ENCODE measurements around the gene RHOV.

RHOV gene

DNA sequence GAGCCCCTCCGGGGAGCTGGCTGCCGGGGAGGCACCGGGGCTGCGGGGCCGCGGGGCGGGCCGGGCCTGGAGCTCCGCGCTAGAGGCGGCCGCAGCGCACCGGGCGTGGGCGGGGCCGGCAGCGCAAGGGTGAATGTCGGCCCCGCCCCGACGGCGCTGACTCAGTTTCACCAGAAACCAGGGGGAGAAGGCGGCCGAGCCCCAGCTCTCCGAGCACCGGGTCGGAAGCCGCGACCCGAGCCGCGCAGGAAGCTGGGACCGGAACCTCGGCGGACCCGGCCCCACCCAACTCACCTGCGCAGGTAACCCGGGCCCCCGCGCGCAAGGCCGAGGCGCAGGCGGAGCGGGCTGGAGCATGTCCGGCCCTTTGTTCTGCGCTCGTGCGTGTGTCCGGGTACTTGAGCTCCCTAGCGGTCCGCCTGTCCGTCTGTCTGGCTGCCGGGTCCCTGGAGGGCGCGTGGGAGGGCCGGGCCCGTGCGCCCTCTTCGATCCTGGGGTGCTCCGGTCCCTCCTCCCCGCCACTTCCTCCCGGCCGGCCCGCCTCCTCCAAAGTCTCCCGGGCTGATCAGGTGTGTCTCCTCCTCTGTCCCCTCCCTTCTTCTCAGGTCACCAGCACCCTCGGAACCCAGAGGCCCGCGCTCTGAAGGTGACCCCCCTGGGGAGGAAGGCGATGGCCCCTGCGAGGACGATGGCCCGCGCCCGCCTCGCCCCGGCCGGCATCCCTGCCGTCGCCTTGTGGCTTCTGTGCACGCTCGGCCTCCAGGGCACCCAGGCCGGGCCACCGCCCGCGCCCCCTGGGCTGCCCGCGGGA lies 29.9 kb downstream of the RHOV start, which contains the start of gene SPINT1:
TSS of gene SPINT1 (plus strand) at position 164 of the 811 bp plus-strand sequence. CDS start at position 671, 507 bp downstream.
- no peak for DNase-seq

DNA sequence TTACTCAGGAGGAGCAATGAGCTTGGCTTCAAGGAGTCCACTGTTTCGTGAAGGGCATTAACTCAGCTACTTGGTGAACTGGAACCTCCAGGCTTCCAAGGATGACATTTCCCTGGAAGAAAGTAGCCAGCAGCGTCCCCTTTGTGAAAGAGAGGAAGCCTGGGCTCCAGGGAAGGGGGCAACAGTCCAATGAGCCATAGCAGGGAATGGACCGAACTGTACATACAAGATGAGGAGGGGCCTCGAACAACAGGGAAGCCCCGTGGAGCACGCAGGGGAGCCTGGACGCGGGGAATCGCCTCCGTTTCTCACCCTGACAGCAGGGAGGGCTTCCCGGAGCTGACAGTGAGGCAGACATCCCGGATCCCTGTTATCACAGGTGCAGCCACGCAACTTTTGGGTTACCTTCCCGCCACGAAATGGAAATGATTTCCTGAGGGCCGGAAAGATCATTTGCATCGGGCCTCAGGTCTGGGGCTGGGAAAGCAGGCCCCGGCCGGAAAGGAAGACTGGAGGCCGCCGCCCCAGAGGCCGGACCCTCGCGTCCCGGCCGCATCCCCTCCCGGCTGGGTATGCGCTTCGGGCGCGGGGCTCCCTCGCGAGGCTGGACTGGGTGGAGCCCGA lies 30.7 kb downstream of the RHOV start:
- DNase-seq: no peak

DNA sequence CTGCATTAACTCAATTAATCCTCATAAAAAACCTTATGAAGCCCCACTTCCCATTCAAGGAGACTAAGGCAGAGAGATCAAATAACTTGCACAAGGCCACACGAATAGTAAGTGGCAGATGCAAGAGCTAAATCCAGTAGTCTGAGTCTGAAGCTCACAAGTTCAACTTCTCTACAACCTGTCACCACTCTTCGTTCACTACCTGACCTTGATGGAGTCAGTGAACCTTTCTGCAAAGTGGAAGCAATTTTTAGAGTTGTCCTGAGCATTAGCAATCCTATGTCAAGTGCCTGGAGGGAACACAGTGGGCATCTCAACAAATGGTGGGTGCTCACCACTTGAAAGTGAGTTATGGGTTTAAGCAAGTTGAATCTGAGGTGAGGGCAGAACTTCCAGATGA lies 32.3 kb downstream of the RHOV start:
- no peak for DNase-seq

DNA sequence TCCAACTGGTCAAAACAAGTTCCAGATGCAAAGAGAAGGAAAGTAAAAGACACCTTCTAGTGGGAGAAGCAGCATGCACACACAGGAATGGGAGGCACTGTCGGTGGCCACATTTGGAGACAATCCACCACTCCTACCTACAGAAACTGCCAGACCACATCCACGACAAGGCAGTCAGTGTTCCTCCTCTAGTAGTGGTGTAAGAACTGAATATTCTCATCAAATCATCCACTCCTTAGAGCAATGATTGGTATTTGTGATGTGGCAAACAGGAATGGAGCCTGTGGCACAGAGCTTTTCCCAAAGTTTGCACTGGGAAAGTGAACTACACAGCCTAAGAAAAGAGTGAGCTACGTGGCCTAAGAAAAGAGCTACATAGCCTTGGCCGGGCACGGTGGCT lies 35.3 kb downstream of the RHOV start:
- no peak for DNase-seq

DNA sequence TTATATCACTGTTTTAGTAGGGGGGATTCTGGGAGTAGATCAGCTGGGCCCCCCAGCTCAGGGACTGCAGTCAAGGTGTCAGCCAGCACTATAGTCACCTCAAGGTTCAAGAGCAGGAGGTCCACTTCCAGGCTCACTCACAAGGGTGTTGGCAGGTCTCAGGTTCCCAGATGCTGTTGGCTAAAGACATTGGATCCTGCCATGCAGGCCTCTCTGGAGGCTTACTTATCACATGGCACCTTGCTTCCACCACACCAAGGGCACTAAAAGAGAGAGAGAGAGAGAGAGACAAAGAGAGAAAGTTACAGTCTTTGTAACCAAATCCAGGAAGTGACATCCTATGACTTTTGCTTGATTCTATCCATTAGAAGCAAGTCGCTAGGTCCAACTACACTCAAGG lies 38.0 kb downstream of the RHOV start:
- no peak for DNase-seq

DNA sequence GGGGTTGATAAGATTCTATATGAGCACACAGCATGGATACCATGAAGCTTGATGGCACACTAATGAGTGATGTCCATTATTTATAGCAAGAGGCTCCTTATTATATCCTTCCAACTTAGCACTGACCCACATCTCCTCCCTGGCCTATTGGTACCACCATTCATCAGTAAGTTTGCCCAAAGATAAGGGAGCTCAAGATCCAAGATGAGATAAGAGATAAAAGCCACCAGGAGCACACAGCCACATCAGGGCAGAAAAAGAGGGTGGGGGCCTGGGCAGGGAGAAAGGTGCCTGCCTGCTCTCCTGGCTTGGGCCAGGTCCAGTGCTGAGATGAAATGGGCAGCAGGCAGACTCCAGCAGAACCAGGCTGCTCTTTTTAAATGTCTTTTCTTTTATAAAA lies 41.1 kb downstream of the RHOV start:
- DNase-seq: no peak

DNA sequence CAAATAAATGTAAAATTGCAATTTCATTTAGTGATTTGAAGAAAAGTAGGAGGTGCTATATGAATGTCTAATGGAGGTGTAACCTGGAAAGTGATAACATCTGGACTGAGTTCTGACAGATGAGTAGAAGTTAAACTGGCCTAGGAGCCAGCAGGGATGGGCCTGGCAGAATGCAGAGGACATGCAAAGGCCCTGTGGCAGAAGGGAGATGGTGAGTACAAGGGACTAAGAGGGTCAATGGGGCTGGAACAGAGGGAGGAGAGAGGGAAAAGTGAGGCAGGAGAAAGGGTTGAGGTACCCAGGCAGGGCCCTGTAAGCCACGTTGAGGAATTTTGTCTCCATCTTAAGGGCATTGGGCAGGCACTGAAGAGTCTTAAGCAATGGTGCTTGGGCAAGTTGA lies 42.2 kb downstream of the RHOV start:
- no peak for DNase-seq

DNA sequence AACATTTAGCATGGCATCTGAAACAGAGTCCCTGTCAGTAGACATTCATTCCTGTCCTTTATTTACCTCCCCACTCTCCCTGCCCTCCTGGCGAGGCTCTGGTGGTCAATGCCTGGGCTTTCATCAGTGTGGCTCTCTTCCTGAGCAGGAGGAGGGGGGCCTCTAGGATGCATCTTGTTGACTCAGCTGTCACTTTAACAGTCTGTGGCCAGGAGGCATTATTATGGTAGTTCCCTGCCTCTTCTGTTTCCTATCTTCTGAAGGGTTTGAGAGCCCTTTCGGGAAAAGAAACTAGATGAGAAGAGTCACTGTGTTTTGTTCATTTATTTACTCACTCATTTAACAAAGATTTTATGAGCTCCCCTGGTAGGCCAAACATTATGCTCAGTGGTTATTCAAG lies 43.1 kb downstream of the RHOV start:
- DNase-seq: peak; percentile 87

DNA sequence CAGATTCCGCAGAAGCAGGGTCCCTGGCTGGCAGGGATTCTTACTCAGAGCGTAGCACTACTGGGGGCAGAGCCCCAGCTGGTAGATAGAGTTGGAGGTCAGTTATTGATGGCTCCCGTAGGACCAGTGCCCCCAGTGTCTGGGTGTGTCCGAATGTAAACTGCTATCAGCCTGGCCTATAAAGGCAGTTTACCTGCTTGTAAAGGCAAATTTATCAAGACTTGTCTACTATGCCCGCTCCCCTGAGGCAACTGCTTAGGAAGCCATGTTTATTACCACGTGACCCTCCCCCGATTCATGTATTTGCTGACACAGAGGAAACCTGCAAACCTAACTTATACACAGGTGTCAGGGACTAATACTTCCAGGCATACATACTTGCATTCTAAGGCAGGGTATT lies 44.9 kb downstream of the RHOV start:
- DNase-seq: no peak

DNA sequence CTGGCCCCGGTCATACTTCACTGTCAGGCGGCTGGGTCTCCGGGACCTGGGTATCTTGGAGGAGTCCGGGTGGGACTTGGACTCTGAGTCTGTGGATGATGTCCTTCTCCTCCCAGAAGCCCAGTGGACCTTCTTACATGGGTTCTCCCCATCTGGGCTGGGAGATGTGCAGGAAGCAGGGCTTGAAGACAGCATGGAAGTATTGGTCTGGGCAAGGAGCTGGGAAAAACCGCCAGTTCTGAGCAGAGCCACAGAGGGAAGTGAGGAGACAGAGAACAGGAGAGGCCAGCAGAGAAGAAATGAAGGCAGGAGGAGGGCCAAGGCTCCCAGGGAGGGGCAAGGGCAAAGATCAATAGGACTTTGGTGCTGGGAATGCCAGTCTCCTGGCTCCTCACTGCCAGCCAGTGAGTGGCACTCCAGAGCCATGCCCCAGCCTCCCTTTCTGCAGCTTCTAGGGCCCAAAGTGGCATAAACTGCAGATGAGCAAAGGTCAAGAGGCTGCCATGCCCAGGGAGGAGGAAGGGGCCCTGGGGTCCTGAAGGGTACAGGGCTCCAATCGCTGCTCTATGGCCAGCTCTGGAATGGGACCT lies 45.5 kb downstream of the RHOV start, which contains the start of gene PPP1R14D:
TSS of gene PPP1R14D (minus strand) at position 262 of the 590 bp plus-strand sequence. CDS start at position 195, 67 bp downstream.
- no peak for DNase-seq

DNA sequence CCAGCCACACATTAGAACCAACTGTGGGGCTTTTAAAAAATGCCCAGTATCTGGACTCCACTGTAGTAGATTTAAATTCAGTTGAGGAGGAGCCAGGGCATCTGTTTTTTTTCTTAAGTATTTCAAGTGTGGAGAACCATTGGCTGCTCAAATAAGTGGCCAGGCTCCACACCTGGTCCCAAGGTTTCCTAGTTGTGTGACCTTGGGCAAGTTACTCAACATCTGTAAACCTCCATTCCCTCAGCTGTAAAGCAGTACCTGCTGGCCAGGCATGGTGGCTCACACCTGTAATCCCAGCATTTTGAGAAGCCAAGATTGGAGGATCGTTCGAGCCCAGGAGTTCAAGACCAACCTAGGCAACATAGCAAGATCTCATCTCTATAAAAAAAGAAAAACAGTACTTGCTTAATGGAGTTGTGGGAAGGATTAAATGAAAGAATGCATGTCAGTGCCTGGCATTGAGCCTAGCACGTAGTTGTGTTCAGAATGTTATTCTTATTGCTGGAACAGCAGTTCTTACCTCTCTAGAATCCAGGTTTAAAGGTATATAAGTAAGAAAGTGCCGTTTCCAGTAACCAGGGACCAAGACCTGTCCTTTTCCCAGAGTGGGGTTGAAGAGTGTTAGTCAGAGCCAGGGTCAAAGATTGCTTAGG lies 47.5 kb downstream of the RHOV start:
- no peak for DNase-seq

DNA sequence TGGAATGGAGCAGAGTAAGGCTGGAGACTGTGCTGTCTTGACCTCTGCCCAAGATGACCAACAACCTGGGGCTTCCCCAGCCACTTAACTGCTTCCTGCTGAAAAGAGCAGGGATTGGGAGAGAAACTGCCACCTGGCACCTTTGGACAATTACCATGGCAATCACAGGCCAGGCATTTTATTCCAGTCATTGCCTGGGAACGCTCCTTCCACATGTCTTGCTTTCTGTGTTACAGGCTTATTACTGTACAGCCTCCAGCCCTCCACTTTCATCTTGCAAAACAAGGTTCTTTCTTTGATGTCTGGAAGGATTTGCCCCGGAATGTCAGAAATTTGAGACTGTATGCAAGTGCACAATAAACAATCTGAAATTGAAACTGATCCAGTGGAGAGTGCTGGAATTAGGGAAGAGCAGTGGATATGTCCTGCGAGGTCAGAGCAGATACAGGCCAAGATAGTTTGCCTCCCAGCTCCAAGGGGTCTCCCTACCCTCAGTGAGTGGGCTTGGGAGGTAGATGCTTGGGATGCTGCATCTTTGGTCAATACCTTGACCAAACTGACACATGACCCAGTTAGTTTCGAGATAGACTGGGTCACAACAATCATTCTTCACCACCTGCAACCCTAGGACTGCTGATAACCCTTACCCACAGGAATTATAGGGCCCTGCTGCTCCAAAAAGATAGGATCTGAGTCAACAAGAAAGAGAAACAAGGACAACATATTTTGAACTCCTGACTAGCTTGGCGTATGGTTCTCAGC lies 48.2 kb downstream of the RHOV start:
- no peak for DNase-seq

DNA sequence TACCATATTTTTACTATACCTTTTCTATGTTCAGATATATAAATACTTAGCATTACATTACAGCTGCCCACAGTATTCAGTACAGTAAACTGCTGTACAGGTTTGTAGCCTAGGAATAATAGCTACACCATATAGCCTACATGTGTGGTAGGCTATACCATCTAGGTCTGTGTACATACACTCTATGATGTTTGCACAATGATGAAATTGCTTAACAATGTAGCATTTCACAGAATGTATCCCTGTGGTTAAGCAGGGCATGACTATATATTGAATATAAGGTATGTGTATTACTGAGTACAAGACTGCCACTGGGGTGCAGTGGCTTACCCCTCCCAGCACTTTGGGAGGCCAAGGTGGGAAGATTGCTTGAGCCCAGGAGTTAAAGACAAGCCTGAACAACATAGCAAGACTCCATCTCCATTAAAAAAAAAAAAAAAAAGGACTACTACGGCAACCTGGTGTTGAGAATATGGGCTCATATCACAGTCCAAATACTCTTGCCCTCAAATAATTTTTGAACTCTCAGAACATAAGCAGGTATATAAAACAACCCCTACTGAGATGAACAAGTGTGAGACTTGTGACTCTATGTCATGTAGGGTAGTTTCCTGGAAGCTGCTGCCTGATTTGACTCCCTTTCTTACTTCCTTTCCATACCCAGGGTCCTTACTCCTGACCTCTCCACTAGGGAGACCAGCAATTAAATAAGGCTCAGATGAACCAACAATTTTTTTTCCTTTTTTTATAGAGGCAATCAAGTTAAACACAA lies 50.3 kb downstream of the RHOV start:
- no peak for DNase-seq

Measured in NCI-H2081 treated with DMSO at 0.1 percent for 48 hours (cell line).